Omental fat pad (tissue), 4 donors: ENCODE measurements around the gene CAMK4. TPM values are rescaled to one million over a fixed set of nuclear protein-coding genes. Genes with fewer than 3 reads are reported as not detected.
A peak's percentile ranks its signal among the peaks of the same experiment; 100 is the strongest.

Source experiments
- ATAC-seq: fragments of 150-250 bp; one replicate; pipeline ENCODE4 v1.9.1; 2016; ENCODE audit warnings: mild to moderate bottlenecking, moderate library complexity; ENCODE audit not compliant: low FRiP score
- DNase-seq: peaks from one replicate; pipeline ENCODE4 v3.0.0-alpha.2; 2019; ENCODE audit warnings: low spot score
- CTCF ChIP-seq, 3 donors: fragments of 450-650 bp; IDR thresholded peaks; one replicate each; pipeline ENCODE4 v1.5.1; 2016 to 2017; ENCODE audit warnings: antibody characterized with exemption in 3 of 3, mild to moderate bottlenecking in 3 of 3, moderate library complexity in 2 of 3
- total RNA-seq, 4 donors: library from RNA; depleted of rRNA; stranded (reverse); fragments of >200 nt; gene quantifications; one replicate each; pipeline ENCODE4 v1.1.0, GENCODE V29; 2016

CAMK4 gene
- total RNA-seq, 4 donors from 2014 or later, result 0.44 to 3.8 (median 1.7) TPM

DNA sequence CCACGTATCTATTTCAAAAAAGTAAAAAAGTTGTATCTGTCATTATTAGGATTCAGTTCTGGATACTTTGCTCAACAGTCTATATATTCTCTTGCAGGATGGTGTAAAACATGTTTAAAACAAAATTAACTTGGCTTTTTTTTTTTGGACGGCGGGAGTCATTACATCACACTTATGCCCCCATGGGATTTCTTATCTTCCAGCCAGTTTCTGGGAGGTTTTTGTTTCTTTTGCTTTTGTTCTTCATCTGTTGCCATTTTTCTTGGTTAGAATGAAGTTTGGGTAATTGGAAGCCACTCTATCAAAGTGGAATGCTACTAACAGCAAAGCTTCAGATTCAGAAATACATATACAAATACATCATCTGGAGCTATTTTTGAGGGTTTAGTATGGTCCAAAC lies 289.9 kb downstream of the CAMK4 start:
- ATAC-seq, result no peak
- no peak for DNase-seq
- no peak for TF ChIP-seq CTCF (IDR thresholded peaks at IDR 0.05)

- DNase-seq (no peak), ATAC-seq (no peak)
- TF ChIP-seq CTCF (IDR thresholded peaks at IDR 0.05), result no peak
Observed at GRCh38 chr5:111517853-111518501, 293.8 kb downstream of the CAMK4 start.

DNA sequence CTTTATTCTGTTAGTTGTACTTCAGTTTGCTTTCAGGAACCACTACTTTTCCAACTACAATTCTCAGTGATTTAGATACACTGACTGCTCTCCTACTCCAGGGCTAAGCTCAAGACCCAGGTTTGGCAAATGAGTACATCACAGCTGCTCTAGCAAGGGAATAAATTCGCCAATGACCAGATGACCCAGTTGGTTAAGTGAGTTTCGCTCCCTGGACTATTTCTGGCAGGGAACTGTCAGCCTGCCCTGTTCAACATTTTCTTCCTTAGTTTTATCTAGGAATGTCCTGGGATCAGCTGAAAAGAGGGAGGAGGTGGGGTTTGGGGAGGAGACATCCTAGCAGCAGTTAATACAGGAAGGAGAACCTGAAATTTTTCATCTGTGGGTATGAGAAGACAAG lies 294.6 kb downstream of the CAMK4 start:
- DNase-seq (no peak), ATAC-seq (no peak)
- TF ChIP-seq CTCF (IDR thresholded peaks at IDR 0.05), result no peak

GRCh38 chr5:111520908-111521307 lies 296.7 kb downstream of the CAMK4 start:
- DNase-seq (no peak), ATAC-seq (no peak)
- no peak for TF ChIP-seq CTCF (IDR thresholded peaks at IDR 0.05)

DNA sequence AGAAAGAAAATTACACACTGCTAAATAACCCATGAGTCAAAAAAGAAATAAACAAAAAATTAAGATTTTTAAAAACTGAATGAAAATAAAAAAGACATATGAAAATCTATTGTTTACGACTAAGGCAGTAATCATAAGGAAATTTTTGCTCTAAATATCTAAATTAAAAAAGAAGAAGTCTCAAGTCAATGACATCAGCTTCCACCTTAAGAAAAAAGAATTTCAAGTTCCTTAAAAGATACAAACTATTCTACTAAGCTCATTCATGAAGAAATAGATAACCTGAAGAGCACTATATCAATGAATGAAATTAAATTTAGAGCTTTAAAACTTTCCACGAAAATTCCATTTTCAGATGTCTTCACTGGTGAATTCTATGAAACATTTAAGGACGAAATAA lies 303.9 kb downstream of the CAMK4 start:
- no peak for ATAC-seq
- no peak for TF ChIP-seq CTCF (IDR thresholded peaks at IDR 0.05)
- no peak for DNase-seq

GRCh38 chr5:111530298-111530740 lies 306.1 kb downstream of the CAMK4 start:
- peak; percentile 28 for DNase-seq
- ATAC-seq, result peak; percentile 91
- no peak for TF ChIP-seq CTCF (IDR thresholded peaks at IDR 0.05)

- ATAC-seq, result no peak
- TF ChIP-seq CTCF (IDR thresholded peaks at IDR 0.05), result no peak
- DNase-seq, result no peak
Observed at GRCh38 chr5:111532886-111533582, 308.9 kb downstream of the CAMK4 start.
